GM13977 (cell line): ENCODE measurements around the gene CLCN3.
"Not testable (repeated sequence)": the region's sequence is repeated elsewhere in the genome, so short reads cannot be mapped to it uniquely, and the experiment has no call there.

Experiments
- DNase-seq: peaks from one replicate; pipeline ENCODE4 v3.0.0; 2012; ENCODE audit warnings: low spot score
- CTCF ChIP-seq: IDR thresholded peaks from 2 replicates; pipeline ENCODE4 v1.5.1; 2012; ENCODE audit warnings: mild to moderate bottlenecking, control low read depth; ENCODE audit not compliant: insufficient read depth; ENCODE audit errors: extremely low read depth, missing control alignments
- in situ Hi-C: fragments of 300-500 bp; cut with MboI; formaldehyde crosslinking; loops from one replicate; pipeline ENCODE4 v1.12.0; 2022; ENCODE audit warnings: low sequenced_read_pairs, low pct_unique_long_range_greater_than_20kb, mixed read lengths, inconsistent platforms; ENCODE audit not compliant: unreplicated experiment

CLCN3 gene

GRCh38 chr4:169664615-169665014 lies 44.2 kb downstream of the CLCN3 start:
- TF ChIP-seq CTCF, result no peak
- DNase-seq, result no peak
- in situ Hi-C loops, result no loop called here

- DNase-seq, result no peak
- TF ChIP-seq CTCF, result no peak
- in situ Hi-C loops, result no loop called here
Observed at GRCh38 chr4:169665046-169665737, 44.8 kb downstream of the CLCN3 start.

GRCh38 chr4:169668069-169668721 lies 47.8 kb downstream of the CLCN3 start:
- in situ Hi-C loops, result no loop called here
- no peak for DNase-seq
- no peak for TF ChIP-seq CTCF

GRCh38 chr4:169675825-169676224 lies 55.4 kb downstream of the CLCN3 start:
- TF ChIP-seq CTCF, result no peak
- in situ Hi-C loops, result no loop called here
- DNase-seq, result no peak

- TF ChIP-seq CTCF, result no peak
- DNase-seq, result no peak
- in situ Hi-C loops, result no loop called here
Observed at GRCh38 chr4:169677150-169677748, 56.9 kb downstream of the CLCN3 start.

GRCh38 chr4:169678486-169678885 lies 58.1 kb downstream of the CLCN3 start:
- in situ Hi-C loops, DNase-seq: not testable (repeated sequence)

- in situ Hi-C loops, result not testable (repeated sequence)
Observed at GRCh38 chr4:169678951-169679591, 58.7 kb downstream of the CLCN3 start.

More at GRCh38 chr4:169678951-169679591, 58.7 kb downstream of the CLCN3 start:
- not testable (repeated sequence) for DNase-seq
